ENCODE data around the gene ACAP1. TPM values are rescaled to one million over a fixed set of nuclear protein-coding genes. Genes with fewer than 3 reads are reported as not detected.

ACAP1 gene
- total RNA-seq, 1 experiment from 2014 or later = 58.6 TPM

- POLR2A ChIA-PET = interaction anchor here (0.9 to 1.3 kb wide), 2 partner anchors 51 to 70 kb away, joined by 3 to 4 read pairs; partner anchors contain the start of gene TMEM256
- H3K27ac Mint-ChIP-seq = peak overlapping the region; percentile 60; the same call in 1 of the 2 replicates
Observed at GRCh38 chr17:7352910-7353635, 16.7 kb downstream of the ACAP1 start.

DNA sequence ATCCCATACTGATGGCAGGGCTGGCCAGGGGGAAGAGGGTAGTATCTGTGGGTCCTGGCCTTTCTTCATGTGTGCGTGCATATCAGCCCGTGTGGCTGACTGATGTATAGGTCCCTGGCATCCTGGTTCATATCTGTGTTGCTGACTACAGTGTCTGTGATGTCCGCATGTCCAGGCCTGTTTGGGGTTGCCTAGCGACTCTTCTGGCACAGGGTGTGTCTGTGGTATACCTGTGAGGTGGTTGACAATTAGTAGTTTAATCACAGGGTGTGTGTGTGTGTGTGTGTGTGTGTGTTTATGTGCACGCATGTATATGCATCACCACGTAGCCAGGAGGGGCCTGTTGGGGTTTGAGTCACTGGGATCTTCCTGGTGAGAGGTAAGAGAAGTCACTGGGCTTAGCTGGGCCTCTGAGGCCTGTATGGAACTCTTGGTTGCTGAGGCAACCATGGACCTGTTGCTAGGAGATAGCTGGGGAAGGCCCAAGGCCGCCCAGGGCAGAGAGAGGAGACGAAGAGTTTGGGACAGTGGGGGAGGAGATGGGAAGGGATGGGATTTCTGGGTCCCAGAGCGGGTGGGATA lies 18.0 kb downstream of the ACAP1 start:
- H3K4me1 Mint-ChIP-seq = peaks cover 29% of the 10 kb centered on the region
- no peak overlapping the region for H3K4me3 Mint-ChIP-seq
- ATAC-seq (no peak), DNase-seq (ENCODE audit: low spot score) (no peak)
- H3K27me3 Mint-ChIP-seq (ENCODE audit: low read depth) = peaks cover 12% of the 10 kb centered on the region
- no peaks in the 10 kb centered on the region for H3K9me3 Mint-ChIP-seq
- ChIA-PET CTCF (interaction anchor here (0.8 to 6.6 kb wide), 10 partner anchors 18 to 206 kb away, joined by 3 to 69 read pairs (median 7); partner anchors contain the start of genes ACAP1, NEURL4, SLC2A4 and TMEM102), POLR2A (interaction anchor here (0.5 to 1.0 kb wide), 4 partner anchors 14 to 1923 kb away, joined by 3 to 8 read pairs (median 4); partner anchors contain the start of gene TMEM256)
- no peaks in the 10 kb centered on the region for H3K36me3 Mint-ChIP-seq
- peak overlapping the region; percentile 69; the same call in 1 of the 2 replicates for H3K27ac Mint-ChIP-seq
- TF ChIP-seq, protein P1, sequence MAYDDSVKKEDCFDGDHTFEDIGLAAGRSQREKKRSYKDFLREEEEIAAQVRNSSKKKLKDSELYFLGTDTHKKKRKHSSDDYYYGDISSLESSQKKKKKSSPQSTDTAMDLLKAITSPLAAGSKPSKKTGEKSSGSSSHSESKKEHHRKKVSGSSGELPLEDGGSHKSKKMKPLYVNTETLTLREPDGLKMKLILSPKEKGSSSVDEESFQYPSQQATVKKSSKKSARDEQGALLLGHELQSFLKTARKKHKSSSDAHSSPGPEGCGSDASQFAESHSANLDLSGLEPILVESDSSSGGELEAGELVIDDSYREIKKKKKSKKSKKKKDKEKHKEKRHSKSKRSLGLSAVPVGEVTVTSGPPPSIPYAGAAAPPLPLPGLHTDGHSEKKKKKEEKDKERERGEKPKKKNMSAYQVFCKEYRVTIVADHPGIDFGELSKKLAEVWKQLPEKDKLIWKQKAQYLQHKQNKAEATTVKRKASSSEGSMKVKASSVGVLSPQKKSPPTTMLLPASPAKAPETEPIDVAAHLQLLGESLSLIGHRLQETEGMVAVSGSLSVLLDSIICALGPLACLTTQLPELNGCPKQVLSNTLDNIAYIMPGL (CRISPR knock-in tag; IDR thresholded peaks at IDR 0.05) = no peak
- no peak for TF ChIP-seq SMAD3 (CRISPR knock-in tag; IDR thresholded peaks at IDR 0.05; ENCODE audit: borderline replicate concordance)
- TF ChIP-seq ATF1 (CRISPR knock-in tag; IDR thresholded peaks at IDR 0.05) = no peak
- no peak for TF ChIP-seq CREM (CRISPR knock-in tag; IDR thresholded peaks at IDR 0.05)
- no peak for TF ChIP-seq ZNF232 (CRISPR knock-in tag; IDR thresholded peaks at IDR 0.05)
- no peak for TF ChIP-seq NR1H2 (CRISPR knock-in tag; IDR thresholded peaks at IDR 0.05)
- no peak for TF ChIP-seq STAT6 (CRISPR knock-in tag; conservative IDR thresholded peaks at IDR 0.05; ENCODE audit: low read depth)
- no peak for TF ChIP-seq ZBTB21 (CRISPR knock-in tag; IDR thresholded peaks at IDR 0.05; ENCODE audit: borderline replicate concordance)
- no peak for TF ChIP-seq ZNF219 (CRISPR knock-in tag; IDR thresholded peaks at IDR 0.05; ENCODE audit: borderline replicate concordance)
- TF ChIP-seq JUN (CRISPR knock-in tag; IDR thresholded peaks at IDR 0.05) = no peak

More at GRCh38 chr17:7352910-7353635, 16.7 kb downstream of the ACAP1 start:
- Mint-ChIP-seq H3K36me3 (no peaks in the 10 kb centered on the region), H3K27me3 (ENCODE audit: low read depth) (peaks cover 12% of the 10 kb centered on the region), H3K4me1 (peaks cover 33% of the 10 kb centered on the region), H3K9me3 (no peaks in the 10 kb centered on the region), H3K4me3 (peak overlapping the region; percentile 81)
- no peak for ATAC-seq
- no peak for DNase-seq (ENCODE audit: low spot score)
- no peak for TF ChIP-seq JUN (CRISPR knock-in tag; IDR thresholded peaks at IDR 0.05)
- TF ChIP-seq FOXK1 (CRISPR knock-in tag; IDR thresholded peaks at IDR 0.05) = no peak
- no peak for TF ChIP-seq ZNF219 (CRISPR knock-in tag; IDR thresholded peaks at IDR 0.05; ENCODE audit: borderline replicate concordance)
- TF ChIP-seq EMX1 (CRISPR knock-in tag; IDR thresholded peaks at IDR 0.05) = no peak
- no peak for TF ChIP-seq ERG (CRISPR knock-in tag; IDR thresholded peaks at IDR 0.05)
- no peak for TF ChIP-seq HMGA2 (CRISPR knock-in tag; IDR thresholded peaks at IDR 0.05)
- TF ChIP-seq, protein P2, sequence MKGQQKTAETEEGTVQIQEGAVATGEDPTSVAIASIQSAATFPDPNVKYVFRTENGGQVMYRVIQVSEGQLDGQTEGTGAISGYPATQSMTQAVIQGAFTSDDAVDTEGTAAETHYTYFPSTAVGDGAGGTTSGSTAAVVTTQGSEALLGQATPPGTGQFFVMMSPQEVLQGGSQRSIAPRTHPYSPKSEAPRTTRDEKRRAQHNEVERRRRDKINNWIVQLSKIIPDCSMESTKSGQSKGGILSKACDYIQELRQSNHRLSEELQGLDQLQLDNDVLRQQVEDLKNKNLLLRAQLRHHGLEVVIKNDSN (CRISPR knock-in tag; IDR thresholded peaks at IDR 0.05) = no peak
- TF ChIP-seq NFYB (CRISPR knock-in tag; conservative IDR thresholded peaks at IDR 0.05; ENCODE audit: low read depth) = no peak
- TF ChIP-seq RELA (CRISPR knock-in tag; IDR thresholded peaks at IDR 0.05; ENCODE audit: borderline replicate concordance) = no peak
- no peak for TF ChIP-seq OVOL2 (CRISPR knock-in tag; IDR thresholded peaks at IDR 0.05; ENCODE audit: borderline replicate concordance)
- TF ChIP-seq, protein P1 (CRISPR knock-in tag; IDR thresholded peaks at IDR 0.05) = no peak
- TF ChIP-seq FOXP1 (CRISPR knock-in tag; IDR thresholded peaks at IDR 0.05; ENCODE audit: borderline replicate concordance) = no peak
- TF ChIP-seq FOXJ3 (CRISPR knock-in tag; IDR thresholded peaks at IDR 0.05; ENCODE audit: borderline replicate concordance) = no peak
- no peak for TF ChIP-seq E2F4 (CRISPR knock-in tag; IDR thresholded peaks at IDR 0.05; ENCODE audit: borderline replicate concordance, low read depth)
- TF ChIP-seq, protein P3, sequence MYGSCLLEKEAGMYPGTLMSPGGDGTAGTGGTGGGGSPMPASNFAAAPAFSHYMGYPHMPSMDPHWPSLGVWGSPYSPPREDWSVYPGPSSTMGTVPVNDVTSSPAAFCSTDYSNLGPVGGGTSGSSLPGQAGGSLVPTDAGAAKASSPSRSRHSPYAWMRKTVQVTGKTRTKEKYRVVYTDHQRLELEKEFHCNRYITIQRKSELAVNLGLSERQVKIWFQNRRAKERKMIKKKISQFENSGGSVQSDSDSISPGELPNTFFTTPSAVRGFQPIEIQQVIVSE (CRISPR knock-in tag; IDR thresholded peaks at IDR 0.05; ENCODE audit: borderline replicate concordance) = no peak
- no peak for TF ChIP-seq TEAD4 (CRISPR knock-in tag; IDR thresholded peaks at IDR 0.05)
- CTCF ChIA-PET = interaction anchor here (0.6 to 6.6 kb wide), 14 partner anchors 15 to 857 kb away, joined by 3 to 69 read pairs (median 3); partner anchors contain the start of genes ACAP1, NEURL4, PLSCR3 and TMEM102
